ENCODE results near the gene NPPB.
"Not testable (repeated sequence)": the region's sequence is repeated elsewhere in the genome, so short reads cannot be mapped to it uniquely, and the experiment has no call there.

NPPB gene

DNA sequence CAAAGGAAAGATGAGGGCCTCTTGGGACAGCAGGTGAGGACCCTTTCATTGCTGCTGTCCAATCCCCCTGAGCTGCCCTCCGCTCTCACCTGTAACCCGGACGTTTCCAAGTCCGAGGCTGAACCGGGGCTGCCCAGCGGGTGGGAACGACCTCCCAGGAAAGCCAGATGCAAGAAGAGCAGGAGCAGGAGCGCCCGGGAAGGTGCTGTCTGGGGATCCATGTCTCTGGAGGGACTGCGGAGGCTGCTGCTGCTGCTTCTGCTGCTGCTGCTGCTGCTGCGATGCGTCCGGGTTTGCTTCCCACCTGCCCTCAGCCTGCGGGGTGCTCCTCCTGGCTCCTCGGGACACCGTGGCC lies at the start of gene NPPB:
NPPB (minus strand) TSS at position 333 of the 355 bp plus-strand sequence; CDS start at position 221, 112 bp downstream.
- DNase-seq (ENCODE audit: low spot score): no peak

DNA sequence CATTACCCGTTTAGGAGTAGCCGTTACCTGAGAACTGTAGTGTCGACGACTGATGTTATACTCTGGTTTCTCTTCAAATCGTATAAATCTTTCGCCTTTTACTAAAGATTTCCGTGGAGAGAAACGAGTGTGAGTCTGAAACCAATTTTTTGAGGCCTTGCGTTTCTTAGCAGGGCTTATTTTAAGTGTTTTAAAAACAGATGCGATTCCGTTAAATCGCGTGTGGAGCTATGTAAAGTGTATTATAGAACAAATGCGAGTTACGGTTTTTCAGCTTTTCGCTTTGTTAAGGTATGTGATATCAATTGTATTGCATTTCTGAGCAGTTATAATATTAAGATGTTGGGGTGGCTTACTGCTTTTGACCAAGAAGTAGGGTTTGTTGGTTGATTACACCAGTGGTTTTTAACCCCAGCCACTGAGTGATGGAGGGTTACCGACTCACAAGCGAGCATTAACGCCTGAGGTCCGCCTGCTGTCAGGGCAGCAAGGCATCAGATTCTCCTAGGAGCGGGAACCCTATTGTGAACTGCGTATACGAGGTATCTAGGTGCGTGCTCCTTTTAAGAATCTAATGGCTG lies 49.4 kb upstream of the NPPB start:
- DNase-seq (ENCODE audit: low spot score): peak; percentile 96

- DNase-seq (ENCODE audit: low spot score): peak; percentile 95
Measured at GRCh38 chr1:11907275-11908094, 48.7 kb upstream of the NPPB start.

DNA sequence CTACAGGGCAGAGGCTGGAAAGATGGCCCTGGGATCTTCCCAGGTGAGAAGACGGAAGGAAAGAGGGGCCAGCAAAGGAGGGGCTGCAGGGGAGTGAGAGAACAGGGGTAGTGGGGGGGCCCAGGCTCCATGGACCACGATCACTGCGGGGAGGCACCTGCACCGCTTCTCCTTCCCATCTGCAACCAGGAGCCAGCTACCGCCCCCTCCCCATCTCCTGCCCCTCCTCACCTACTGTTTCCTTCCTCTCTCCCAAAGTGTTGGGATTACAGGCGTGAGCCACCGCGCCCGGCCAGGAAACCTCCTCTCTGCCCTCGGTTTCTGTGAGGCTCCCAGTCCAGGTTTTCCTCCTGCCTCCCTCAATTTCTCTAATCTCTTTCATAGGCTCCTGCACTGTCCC lies 48.1 kb upstream of the NPPB start:
- no peak for DNase-seq (ENCODE audit: low spot score)

- DNase-seq (ENCODE audit: low spot score): no peak
Measured at GRCh38 chr1:11904978-11905377, 46.2 kb upstream of the NPPB start.

DNA sequence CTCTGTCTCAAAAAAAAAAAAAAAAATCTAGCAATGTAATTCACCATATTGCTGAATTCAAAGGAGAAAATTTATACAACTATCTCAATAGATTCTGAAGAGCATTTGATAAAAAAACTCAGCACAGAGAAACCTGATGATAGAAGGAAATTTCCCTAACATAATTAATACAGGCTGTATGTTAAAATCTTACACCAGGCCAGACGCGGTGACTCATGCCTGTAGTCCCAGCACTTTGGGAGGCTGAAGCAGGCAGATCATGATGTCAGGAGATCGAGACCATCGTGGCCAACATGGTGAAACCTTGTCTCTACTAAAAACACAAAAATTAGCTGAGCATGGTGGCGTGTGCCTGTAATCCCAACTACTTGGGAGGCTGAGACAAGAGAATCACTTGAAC lies 45.4 kb upstream of the NPPB start:
- DNase-seq (ENCODE audit: low spot score): not testable (repeated sequence)

DNA sequence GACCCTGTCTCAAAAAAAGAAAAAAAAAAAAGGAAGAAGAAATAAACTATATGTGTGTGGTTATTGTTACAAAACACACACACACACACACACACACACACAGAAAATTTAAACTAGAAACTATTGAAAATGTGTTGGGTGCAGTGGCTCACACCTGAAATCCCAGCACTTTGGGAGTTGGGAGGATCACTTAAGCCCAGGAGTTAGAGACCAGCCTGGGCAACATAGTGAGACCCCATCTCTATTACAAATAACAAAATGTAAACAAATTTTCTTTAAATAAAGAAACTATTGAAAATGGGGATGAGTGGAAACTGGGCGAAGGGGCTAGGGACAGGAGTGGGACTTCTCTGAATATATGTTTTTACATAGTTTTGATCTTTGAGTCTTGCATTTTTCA lies 44.5 kb upstream of the NPPB start:
- DNase-seq (ENCODE audit: low spot score): no peak

DNA sequence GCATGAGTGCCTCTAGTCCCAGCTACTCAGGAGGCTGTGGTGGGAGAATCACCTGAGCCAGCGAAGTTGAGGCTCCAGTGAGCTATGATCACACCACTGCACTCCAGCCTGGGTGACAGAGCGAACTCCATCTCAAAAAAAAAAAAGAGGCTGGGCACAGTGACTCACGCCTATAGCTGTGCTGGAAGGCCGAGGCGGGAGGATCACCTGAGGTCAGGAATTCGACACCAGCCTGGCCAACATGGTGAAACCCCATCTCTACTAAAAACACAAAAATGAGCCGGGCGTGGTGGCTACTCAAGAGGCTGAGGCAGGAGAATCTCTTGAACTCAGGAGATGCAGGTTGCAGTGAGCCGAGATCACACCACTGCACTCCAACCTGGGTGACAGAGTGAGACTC lies 42.7 kb upstream of the NPPB start:
- not testable (repeated sequence) for DNase-seq (ENCODE audit: low spot score)

DNA sequence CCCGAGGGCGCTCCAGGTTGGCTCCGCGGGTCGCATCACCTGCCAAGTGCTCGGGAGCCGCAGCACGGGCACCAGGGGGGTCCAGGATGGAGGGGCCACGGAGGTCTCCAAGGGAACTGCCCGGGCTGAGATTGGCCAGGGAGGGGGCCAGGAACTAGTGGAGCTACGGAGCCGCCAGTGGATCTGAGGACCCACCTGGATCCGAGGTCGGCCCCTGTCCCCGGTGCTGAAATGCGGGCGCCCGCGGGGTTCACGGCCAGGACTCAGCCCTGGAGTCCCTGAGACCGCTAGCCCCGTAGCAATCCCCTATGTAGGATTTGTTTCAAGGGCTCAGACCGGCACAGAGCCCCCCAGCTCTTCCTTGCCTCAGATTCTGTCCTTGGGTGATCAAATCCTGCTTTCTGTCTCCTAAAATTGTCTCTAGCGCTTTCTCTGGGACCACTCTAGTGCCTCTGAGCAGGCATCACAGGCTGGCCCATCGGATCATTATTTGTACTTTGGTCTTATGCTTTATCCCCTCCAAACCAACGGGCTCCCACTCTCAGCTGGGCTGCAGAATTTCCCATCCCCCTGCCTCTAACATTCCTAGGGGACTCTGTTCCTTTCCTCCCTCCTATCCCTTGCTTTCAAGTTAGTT lies 40.2 kb upstream of the NPPB start:
- no peak for DNase-seq (ENCODE audit: low spot score)

GRCh38 chr1:11898086-11898785 lies 39.5 kb upstream of the NPPB start:
- DNase-seq (ENCODE audit: low spot score): no peak

- not testable (repeated sequence) for DNase-seq (ENCODE audit: low spot score)
Measured at GRCh38 chr1:11894501-11894900, 35.8 kb upstream of the NPPB start.

GRCh38 chr1:11893907-11894251 lies 35.1 kb upstream of the NPPB start:
- DNase-seq (ENCODE audit: low spot score): peak; percentile 72

DNA sequence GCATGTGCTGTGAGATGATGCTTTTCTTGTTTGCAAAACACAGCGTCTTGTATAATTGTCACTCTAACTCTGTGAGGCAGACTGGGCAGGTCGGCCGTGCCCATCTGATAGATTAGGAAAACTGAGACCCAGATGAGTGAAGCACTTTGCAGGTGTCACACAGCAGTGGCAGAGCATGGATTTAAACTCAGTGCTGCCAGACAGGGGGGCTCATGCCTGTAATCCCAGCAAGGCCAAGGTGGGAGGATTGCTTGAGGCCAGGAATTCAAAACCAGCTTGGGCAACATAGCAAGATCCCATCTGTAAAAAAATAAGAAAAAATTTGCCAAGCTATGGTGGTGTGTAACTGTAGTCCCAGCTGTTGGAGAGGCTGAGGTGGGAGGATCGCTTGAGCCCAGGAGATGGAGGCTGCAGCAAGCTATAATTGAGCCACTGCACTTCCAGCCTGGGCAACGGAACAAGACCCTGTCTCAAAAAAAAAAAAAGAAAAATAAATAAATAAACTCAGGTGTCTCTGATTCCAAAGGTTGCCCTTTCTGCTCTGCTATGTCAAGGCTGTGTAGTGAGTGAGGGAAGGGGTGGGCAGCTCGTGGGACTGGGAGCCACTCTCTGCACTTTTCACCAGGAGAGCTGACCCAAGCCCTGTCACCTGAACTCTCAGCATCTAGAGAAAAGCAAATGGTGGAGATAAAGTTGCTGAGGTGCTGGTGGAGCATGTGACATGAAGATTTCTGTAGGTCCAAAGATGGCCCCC lies 32.9 kb upstream of the NPPB start:
- DNase-seq (ENCODE audit: low spot score): no peak

GRCh38 chr1:11888877-11889208 lies 30.1 kb upstream of the NPPB start:
- no peak for DNase-seq (ENCODE audit: low spot score)

GRCh38 chr1:11888206-11888876 lies 29.6 kb upstream of the NPPB start:
- no peak for DNase-seq (ENCODE audit: low spot score)

GRCh38 chr1:11887666-11888007 lies 28.9 kb upstream of the NPPB start:
- no peak for DNase-seq (ENCODE audit: low spot score)

GRCh38 chr1:11886986-11887665 lies 28.4 kb upstream of the NPPB start:
- no peak for DNase-seq (ENCODE audit: low spot score)

GRCh38 chr1:11885916-11886315 lies 27.2 kb upstream of the NPPB start:
- no peak for DNase-seq (ENCODE audit: low spot score)

GRCh38 chr1:11882814-11883538 lies 24.2 kb upstream of the NPPB start:
- no peak for DNase-seq (ENCODE audit: low spot score)

GRCh38 chr1:11881749-11882441 lies 23.1 kb upstream of the NPPB start:
- no peak for DNase-seq (ENCODE audit: low spot score)

All from activated CD4-positive, alpha-beta T cell treated with anti-CD3 and anti-CD28 coated beads, Interleukin-2, Interleukin-4, amounts not matched to agents 100 ng/mL and 50 ng/mL, durations not matched to agents 16 hours and 8 hours (primary cell).